HG03135 (cell line): ENCODE data around the gene C2CD4D.
"Not testable (repeated sequence)": the region's sequence is repeated elsewhere in the genome, so short reads cannot be mapped to it uniquely, and the experiment has no call there.

Experiments used
- ATAC-seq: cut with Tn5 transposase; IDR thresholded peaks from one replicate; pipeline ENCODE4 v1.9.1; 2021; ENCODE audit warnings: mild to moderate bottlenecking, moderate library complexity; ENCODE audit not compliant: unreplicated experiment

Gene C2CD4D

DNA sequence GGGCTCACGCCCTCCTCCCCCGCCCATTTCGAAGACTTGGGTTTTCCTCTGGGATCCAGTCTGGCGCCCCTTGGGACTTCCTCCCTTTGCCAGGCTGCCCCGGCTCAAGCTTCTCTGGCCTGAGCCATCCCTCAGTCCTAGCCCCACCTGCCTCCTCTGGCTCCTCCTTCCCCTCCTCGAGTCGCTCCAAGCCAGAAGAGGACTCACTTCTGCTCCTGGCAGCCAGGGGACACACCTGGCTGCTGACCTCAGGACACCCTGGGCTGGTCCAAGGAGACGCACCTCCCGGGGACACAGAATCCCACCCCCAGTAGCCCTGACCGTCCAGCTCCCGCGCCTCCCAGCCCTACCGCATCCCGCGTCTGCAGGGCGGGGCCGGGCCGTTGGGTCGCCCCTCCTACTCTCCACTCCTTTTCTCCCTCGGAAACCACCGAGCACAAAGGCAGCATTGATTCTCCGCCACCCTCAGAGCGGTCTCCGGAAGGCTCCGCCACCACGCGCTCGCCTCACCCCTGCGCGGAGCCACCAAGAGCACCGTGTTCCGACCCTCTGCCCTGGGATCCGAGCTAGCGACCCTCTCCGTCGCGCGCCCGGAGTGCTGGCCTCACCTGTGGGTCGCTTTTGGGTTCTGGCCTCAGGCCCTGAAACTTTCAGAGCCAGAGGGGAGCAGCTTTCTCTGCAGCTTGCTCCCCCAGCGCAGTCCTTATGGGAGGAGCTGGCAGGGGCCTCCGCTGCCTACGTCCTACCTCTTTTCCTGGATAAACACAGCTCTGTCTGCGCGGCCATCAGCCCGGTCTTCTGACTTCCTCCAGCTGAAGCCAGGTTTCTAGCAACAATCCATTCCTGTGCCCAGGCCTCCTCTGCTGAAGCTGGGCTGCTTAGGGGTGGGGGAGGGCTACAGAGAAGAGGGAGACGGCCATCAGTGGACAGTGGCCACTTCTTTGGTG is at the start of gene C2CD4D:
C2CD4D (minus strand) TSS at position 364 of the 947 bp plus-strand sequence. CDS start 831 bp downstream, outside the sequence.
- no peak for ATAC-seq

DNA sequence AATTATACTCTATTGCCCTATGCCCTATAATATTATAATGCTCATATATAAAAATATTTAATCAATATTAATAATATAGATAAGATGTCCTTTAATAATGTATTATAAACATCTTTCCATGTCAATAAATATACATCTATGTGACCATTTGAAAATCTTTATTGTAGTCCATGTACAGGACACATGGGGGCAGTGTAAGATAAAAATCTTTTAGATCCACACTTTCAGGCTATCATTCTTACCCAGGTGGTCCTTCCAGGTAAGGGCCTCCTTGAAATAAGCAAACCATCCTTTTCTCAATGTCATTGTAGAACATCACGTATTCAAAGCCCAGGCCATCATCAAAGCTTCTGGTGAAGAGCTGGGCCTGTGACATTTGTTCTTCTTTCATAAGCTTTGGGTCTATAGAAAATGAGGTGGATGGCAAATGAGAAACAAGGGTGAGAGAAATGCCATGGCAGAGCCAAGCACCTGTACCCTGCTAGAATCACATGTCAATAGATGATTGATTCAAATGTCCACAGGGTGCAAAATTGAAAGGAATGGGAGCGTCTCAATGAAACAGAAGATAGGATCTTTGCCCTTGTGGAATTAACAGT is 49.5 kb upstream of the C2CD4D start:
- ATAC-seq, result no peak

DNA sequence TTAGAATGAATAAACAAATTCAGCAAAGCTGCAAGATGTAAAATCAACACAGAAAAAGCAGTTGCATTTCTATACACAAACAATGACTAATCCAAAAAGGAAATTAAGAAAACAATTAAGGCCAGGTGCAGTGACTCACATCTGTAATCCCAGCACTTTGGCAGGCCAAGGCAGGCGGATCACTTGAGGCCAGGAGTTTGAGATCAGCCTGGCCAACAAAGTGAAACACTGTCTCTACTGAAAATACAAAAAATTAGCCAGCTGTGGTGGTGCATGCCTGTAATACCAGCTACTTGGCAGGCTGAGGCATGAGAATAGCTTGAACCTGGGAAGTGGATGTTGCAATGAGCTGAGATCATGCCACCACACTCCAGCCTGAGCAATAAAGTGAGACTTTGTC is 47.4 kb upstream of the C2CD4D start:
- no peak for ATAC-seq

DNA sequence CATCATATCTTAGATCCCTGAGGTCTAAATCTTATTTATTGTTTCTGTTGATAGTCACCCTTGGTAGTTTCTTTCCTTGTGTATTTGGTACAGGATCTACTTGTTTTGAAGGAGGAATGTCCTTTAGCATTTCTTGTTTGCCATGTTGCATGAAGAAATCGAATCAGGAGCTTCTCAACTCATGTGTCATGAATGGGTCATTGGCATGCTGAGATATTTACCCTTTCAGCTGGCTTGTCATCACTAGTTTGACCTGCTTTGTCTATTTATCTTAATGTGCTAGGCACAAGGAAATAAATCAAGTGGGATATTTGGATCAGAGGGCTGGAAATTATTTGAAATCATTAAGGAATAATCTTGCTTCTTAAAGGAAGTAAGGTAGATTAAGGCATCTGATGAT is 45.9 kb upstream of the C2CD4D start:
- ATAC-seq, result no peak

DNA sequence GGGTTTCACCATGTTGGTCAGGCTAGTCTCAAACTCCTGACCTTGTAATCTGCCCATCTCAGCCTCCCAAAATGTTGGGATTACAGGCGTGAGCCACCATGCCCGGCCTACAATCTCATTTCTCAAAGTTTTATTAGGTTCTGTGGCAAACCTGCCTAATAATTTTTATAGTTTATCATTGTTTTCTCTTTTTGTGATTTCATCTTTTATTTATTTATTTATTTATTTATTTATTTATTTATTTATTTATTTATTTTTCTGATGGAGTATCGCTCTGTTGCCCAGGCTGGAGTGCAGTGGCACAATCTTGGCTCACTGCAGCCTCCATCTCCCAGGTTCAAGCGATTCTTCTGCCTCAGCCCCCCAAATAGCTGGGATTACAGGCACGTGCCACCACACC is 45.3 kb upstream of the C2CD4D start:
- not testable (repeated sequence) for ATAC-seq

DNA sequence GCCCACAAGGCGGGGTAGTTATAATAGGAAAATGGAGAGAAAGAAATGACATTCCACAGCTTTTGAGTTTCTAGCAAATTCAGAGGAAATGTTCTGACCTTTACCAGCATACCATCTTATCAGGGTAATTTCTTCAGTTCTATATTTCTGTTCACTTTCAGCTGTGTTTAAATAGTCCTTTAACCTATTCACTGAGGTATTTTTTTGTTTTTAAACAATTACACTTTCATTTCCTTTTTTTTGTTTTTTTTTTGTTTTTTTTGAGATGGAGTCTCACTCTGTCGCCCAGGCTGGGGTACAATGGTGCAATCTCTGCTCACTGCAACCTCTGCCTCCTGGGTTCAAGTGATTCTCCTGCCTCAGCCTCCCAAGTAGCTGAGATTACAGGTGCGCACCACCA is 44.8 kb upstream of the C2CD4D start:
- not testable (repeated sequence) for ATAC-seq

DNA sequence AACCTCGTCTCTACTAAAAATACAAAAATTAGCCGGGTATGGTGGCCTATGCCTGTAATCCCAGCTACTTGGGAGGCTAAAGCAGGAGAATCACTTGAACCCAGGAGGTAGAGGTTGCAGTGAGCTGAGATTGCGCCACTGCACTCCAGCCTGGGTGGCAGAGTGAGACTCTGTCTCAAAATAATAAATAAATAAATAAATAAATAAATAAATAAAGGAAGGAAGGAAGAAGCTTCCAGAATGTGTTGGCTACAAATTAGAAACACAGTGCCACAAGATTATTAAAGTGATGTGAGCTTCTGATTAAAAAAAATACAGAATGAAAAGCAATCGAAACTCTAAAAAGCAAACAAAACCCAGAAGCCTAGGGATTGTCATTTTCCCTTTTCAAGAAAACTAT is 44.3 kb upstream of the C2CD4D start:
- not testable (repeated sequence) for ATAC-seq

DNA sequence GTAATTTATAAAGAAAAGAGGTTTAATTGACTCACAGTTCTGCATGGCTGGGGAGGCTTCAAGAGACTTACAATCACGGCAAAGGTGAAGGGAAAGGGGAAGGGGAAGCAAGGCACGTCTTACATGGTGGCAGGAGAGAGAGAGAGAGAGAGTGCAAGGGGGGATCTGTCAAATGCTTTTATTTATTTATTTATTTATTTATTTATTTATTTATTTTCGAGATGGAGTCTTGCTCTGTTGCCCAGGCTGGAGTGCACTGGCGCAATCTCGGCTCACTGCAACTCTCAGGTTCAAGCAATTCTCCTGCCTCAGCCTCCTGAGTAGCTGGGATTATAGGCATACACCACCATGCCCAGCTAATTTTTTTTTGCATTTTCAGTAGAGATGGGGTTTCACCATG is 43.3 kb upstream of the C2CD4D start:
- not testable (repeated sequence) for ATAC-seq

DNA sequence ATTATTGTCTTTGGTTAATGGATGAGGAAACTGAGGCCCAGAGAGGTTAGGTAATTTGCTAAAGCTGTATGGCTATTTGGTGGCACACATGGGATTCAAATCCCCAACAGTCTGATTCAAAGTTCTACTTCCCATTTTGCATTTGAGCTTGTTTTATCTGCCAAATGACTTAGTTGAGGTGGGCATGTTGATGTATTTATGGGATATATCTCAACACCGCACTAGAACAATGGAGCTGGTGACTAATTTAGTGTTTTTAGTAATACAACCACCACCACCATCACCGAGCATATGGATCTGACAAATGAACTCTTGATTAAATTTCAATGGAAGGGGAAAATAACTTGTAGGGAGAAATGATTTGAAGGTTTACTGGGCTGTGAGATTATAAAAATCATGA is 42.8 kb upstream of the C2CD4D start:
- ATAC-seq, result no peak

DNA sequence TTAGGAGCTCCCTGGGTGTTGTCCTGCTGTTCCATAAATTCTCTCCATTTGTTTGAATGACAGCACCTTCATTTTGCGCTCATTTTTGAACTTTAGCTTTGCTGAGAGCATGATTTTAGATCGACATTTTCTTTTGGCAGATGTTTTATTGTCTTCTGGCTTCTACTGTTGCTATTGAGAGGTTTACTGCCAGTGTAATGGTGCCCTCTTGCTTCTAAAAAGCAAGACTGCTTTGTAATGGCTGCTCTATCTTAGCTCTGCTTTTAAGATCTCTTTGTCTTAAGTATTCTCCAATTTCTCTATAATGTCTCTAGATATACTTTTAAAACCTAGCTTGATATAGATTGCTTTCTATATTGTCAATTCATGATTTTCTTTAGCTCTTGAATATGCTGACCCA is 41.9 kb upstream of the C2CD4D start:
- ATAC-seq, result no peak

DNA sequence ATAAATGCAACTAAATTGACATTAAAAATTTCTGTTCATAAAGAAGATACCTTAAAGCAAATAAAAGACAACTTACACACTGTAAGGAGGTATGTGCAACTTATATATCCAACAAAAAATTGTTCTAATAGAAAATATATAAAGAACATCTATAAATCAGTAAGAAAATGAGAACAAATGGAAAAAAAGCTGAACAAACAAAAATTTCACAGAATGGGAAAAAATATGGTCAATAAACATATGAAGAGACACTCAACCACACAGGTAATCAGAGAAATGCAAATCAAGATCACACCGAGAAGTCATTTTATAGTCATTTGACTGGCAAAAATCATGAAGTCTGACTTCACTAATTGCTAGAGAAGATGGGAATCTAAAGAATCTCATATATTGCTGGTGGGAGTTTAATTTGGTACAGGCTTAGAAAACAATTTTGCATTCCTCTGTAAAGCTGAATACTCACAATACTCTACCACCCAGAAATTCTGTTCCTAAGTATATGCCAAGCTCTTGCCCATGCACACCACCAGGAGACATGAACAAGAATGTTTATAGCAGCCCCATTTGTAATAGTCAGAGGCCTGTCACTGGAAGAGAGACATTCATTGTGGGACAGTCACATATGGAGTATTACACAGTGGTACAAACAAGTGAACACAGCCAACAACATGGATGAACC is 35.9 kb upstream of the C2CD4D start:
- no peak for ATAC-seq

DNA sequence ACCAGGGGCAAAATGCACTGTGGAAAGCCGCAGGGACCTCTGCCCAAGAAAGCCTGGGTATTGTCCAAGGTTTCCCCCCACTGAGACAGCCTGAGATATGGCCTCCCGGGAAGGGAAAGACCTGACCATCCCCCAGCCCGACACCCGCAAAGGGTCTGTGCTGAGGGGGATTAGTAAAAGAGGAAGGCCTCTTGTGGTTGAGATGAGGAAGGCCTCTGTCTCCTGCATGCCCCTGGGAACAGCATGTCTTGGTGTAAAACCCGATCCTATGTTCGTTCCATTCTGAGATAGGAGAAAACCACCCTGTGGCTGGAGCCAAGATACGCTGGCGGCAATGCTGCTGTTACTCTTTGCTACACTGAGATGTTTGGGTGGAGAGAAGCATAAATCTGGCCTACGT is 33.2 kb upstream of the C2CD4D start:
- not testable (repeated sequence) for ATAC-seq

DNA sequence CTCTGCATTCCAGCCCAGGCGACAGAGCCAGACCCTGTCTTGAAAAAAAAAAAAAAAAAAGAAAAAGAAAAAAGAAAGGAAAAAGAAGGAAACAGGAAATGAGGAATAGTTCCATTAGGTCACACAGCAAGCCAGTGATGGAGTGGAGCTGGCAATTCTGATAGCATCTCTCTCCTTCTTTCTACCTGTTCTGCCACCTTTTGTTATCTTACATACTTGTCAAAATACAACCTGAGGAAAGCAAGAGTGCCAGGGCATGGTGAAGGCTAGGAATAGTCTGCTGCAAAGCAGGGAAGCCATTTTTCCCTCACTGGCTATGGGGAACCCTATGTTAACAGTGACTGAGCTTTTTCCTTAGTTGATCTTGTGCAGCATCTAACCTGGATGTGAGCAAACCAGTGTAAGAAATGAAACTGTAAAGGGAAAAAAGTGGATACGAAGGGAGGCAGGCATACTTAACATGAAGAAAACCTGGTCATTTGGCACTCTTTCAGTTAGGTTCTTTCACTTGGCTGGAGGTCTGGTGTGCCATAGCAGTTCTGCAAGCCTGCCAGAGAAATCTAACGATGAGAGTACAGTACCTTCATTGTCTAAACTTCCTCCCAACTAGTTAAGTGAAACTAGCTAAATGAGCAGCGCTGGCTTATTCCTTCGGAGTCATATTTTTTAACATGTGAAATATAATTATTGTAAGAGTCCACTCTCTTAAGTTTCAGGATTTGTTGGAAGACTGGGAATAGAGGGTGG is 31.8 kb upstream of the C2CD4D start:
- no peak for ATAC-seq

DNA sequence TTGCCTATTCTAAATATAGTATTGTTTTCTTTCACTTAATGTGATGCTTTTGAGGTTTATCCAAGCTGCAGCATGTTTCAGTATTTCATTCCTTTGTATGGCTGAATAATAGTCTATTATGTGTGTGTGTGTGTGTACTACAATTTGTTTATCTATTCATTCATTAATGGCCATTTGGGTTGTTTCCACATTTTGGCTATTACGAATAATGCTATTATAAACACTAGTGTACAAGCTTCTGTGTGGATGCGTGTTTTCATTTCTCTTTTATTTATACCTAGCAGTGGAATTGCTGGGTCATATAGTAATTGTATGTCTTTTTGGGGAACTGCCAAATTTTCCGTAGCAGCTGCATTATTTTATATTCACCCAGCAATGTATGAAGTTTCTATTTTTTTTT is 28.9 kb upstream of the C2CD4D start:
- no peak for ATAC-seq

DNA sequence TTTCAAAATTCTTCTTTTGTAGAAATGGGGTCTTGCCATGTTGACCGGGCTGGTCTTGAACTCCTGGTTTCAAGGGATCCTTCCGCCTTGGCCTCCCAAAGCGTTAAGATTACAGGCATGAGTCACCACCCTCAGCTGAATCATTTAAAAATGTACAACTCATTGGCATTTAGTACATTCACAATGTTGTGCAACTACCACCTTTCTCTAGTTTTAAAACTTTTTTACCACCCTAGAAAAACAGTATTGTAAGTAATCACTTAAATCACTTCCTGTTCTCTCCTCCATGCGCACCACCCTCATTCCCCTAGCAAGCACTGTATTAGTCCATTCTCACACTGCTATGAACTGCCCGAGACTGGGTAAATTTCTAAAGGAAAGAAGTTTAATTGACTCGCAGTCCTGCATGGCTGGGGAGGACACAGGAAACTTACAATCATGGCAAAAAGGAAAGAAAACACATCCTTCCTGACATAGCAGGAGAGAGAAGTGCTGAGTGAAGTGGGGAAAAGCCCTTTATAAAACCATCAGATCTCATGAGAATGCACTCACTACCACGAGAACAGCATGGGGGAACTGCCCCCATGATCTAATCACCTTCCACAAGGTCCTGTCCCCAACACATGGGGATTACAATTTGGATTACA is 28.3 kb upstream of the C2CD4D start:
- no peak for ATAC-seq

DNA sequence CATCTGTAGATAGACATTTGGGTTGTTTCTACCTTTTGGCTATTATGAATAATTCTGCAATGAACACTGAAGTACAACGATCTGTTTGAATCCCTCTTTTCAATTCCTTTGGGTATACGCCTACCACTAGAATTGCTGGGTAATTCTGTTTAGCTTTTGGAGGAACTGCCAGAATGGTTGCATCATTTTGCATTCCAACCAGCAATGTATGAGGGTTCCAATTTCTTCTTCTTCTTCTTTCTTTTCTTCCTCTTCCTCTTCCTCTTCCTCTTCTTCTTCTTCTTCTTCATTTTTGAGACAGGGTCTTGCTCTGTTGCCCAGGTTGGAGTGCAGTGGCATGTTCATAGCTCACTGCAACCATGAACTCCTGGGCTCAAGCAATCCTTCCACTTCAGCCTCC is 27.7 kb upstream of the C2CD4D start:
- ATAC-seq, result no peak

DNA sequence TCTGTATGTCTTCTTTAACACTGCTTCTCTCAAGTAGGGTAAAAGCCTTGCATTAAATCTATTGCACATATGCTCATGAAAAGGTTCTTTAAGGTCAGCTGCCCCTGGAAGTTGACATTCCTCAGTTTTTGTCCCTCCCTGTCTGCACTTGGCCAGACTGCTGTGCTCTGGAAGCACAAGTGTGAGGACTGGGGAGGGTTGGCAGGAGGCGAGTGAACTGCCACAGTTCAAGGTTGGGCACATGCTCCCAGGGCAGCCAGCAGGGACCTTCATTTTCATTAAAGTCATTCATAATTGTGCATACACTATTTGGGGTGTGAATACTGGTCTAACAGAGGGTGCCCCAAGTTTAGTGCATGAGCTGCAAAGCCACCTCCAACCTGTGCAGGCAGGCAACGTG is 24.8 kb upstream of the C2CD4D start:
- ATAC-seq, result no peak

DNA sequence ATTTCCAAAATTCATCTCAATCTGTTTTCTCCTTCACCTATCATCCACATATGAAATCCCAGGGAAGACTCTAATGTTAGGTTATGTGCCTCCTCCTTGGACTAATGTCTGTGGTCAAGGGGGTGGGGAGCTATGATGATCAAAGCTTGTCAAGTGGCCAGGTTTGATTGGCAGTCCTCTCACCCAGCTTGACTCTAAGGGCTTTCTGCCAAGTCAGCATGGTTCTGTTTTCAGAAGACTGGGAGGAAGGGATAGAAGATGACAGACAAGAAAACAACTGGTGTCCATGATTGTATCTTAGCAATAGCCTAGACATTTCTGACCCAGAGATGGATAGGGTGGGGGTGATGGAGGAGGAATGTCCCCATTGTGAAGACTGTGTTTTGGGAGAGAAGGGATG is 23.0 kb upstream of the C2CD4D start:
- ATAC-seq, result no peak

DNA sequence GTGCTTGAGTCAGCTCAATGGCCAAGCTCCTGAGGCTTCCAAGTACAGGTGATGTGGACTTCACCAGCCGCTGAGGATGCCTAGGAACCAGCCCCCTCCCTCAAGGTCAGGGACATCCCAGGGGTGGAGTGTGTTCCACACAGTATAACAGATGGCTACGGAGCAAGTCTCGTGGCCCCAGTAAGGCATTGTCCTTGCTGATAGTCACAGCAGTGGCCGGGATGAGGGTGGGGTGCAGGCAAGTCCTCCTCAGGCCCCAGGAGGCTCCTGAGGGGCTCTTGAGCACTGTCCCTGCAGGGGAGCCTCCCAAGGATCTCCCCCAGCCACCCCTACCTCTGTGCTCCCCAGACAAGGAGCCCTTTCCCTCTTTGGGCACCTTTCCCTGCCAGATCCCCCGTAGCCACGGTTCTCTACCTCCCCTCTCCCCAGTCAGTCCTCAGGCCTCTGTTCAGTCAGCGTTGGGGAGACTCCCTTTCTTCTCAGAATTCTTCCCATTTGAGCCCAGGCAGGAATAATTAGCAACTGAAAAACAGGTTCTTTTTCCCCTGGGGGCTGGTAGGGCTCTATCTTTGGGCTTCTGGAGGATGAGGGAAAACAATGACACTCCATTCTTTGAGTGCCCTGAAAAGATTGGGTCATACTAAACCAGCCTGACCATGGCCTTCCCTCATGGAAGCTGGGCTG is 21.0 kb upstream of the C2CD4D start:
- no peak for ATAC-seq

DNA sequence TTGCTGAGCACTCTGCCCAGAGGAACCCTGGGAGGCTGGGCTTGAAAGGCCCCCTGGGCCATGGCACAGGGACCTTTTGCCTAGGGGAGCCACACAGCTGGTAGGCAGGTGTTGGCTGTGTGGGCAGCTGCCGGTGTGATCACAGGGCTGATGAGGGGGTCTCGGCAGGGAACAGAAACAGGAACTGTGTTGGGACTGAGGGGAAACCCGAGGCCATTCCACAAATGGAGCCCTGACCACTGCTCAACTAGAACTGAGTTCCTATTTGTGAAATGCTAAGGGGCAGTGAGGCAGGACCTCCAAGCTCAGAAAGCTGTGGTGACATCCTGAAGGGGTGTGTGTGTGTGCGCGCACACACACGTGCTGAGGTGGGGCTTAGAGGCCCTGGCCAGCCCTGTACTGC is 20.3 kb upstream of the C2CD4D start:
- ATAC-seq, result no peak
